ENCODE measurements around the gene RADIL. TPM values are rescaled to one million over a fixed set of nuclear protein-coding genes. Genes with fewer than 3 reads are reported as not detected.
A peak's percentile ranks its signal among the peaks of the same experiment; 100 is the strongest.

The RADIL gene
- total and polyA plus RNA-seq, 8 donors = 6.2 to 14.7 (median 9.4) TPM

GRCh38 chr7:4764402-4765007, 119.0 kb downstream of the RADIL start:
- Histone ChIP-seq H3K9me3 (no peaks in the 10 kb centered on the region), H3K27ac (no peak overlapping the region)
- intact Hi-C loops (cut with DNase I) = no loop called here

GRCh38 chr7:4763794-4764185, 119.7 kb downstream of the RADIL start:
- Histone ChIP-seq H3K9me3 (no peaks in the 10 kb centered on the region), H3K36me3 (peaks cover 0 to 90% of the 10 kb centered on the region in 2 donors), H3K27ac (no peak overlapping the region), H3K4me1 (no peaks in the 10 kb centered on the region), H3K4me3 (no peak overlapping the region), H3K27me3 (no peaks in the 10 kb centered on the region)
- DNase-seq = peak in 1 of 4 donors; percentile 64
- no peak for ATAC-seq
- intact Hi-C loops (cut with DNase I) = no loop called here
- TF ChIP-seq CTCF (IDR thresholded peaks at IDR 0.05) = no peak

More at GRCh38 chr7:4764402-4765007, 119.0 kb downstream of the RADIL start:
- Histone ChIP-seq H3K27me3 (no peaks in the 10 kb centered on the region), H3K4me1 (peaks cover under 1 to 3% of the 10 kb centered on the region in 2 donors), H3K36me3 (peaks cover 0 to 83% of the 10 kb centered on the region in 2 donors), H3K4me3 (no peak overlapping the region)
- peak in 1 of 4 donors; percentile 48 for DNase-seq
- ATAC-seq = no peak
- no peak for TF ChIP-seq CTCF (IDR thresholded peaks at IDR 0.05)

GRCh38 chr7:4763091-4763793, 120.3 kb downstream of the RADIL start:
- Histone ChIP-seq H3K27me3 (no peaks in the 10 kb centered on the region), H3K9me3 (no peaks in the 10 kb centered on the region), H3K4me3 (no peak overlapping the region), H3K36me3 (peaks cover 0 to 95% of the 10 kb centered on the region in 2 donors), H3K4me1 (no peaks in the 10 kb centered on the region), H3K27ac (no peak overlapping the region)
- no peak for ATAC-seq
- intact Hi-C loops (cut with DNase I) = no loop called here
- no peak for TF ChIP-seq CTCF (IDR thresholded peaks at IDR 0.05)
- peak in 1 of 4 donors; percentile 59 for DNase-seq

GRCh38 chr7:4762121-4763055, 121.1 kb downstream of the RADIL start:
- intact Hi-C loops (cut with DNase I) = no loop called here
- H3K36me3 ChIP-seq = peaks cover 0 to 99% of the 10 kb centered on the region in 2 donors
- no peaks in the 10 kb centered on the region for H3K4me1 ChIP-seq
- no peak for ATAC-seq
- no peak for TF ChIP-seq CTCF (IDR thresholded peaks at IDR 0.05)
- H3K4me3 ChIP-seq = no peak overlapping the region
- DNase-seq = peak in 1 of 4 donors; percentile 80
- H3K9me3 ChIP-seq = no peaks in the 10 kb centered on the region
- H3K27me3 ChIP-seq = no peaks in the 10 kb centered on the region
- no peak overlapping the region for H3K27ac ChIP-seq

Measured in left lung (tissue), 10 donors.